Skin of body (tissue), 2 donors: ENCODE results near the gene ABCF2. TPM values are rescaled to one million over a fixed set of nuclear protein-coding genes. Genes with fewer than 3 reads are reported as not detected.

Experiments
- DNase-seq: peaks from one replicate; lab custom pipeline; 2025; lab: John Stamatoyannopoulos, UW
- total RNA-seq: library from RNA; depleted of rRNA; stranded (reverse); fragments of >200 nt; gene quantifications from one replicate; pipeline ENCODE4 v1.2.3, GENCODE V29; 2014

The ABCF2 gene
- 16.7 TPM for total RNA-seq

DNA sequence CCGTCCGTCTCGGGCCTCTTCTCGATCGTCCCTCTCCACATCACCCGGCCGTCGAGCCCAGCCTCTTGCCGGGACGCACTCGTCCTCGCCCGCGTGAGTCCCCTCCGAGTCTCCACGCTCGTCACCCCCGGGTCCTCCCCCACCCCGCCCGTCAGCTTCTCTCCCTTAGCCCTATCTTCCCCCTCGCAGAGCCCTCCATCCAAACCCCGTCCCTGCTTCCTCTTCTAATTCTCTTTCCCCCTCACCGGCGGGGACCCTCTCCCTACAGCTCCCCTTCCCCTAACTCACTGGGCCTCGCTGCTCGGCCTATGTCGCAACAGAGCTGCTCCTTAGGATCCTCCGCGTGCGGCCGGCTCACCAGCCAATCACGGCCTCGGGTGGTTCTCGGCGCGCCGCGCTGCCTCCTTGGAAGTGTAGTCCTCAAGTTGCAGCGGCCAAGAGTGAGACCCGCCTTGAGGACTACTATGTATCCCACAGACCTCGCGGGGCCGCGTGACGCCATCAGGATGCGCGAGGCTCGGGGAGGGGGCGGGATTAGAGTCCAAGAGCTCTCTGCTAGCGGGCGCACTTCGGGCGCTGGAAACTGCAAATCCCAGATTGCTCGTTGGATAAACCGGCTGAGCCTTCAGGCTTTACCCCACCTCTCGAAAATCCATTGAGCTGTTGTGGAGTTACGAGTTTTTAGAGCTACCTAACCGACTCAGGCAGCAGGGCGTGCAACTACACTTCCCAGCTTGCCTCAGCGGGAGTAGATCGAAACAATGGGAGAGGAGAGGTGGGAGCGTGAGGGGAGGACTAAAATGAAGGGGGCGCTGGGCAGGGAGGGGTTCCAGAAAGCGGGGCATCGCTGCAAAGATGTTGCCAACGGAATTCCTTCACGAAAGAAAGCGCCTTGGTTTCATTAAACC is at the start of gene ABCF2:
Gene ABCF2 (minus strand): TSS at position 331 of the 908 bp plus-strand sequence. CDS start 747 bp downstream, outside the sequence.
- peak; percentile 99 for DNase-seq

DNA sequence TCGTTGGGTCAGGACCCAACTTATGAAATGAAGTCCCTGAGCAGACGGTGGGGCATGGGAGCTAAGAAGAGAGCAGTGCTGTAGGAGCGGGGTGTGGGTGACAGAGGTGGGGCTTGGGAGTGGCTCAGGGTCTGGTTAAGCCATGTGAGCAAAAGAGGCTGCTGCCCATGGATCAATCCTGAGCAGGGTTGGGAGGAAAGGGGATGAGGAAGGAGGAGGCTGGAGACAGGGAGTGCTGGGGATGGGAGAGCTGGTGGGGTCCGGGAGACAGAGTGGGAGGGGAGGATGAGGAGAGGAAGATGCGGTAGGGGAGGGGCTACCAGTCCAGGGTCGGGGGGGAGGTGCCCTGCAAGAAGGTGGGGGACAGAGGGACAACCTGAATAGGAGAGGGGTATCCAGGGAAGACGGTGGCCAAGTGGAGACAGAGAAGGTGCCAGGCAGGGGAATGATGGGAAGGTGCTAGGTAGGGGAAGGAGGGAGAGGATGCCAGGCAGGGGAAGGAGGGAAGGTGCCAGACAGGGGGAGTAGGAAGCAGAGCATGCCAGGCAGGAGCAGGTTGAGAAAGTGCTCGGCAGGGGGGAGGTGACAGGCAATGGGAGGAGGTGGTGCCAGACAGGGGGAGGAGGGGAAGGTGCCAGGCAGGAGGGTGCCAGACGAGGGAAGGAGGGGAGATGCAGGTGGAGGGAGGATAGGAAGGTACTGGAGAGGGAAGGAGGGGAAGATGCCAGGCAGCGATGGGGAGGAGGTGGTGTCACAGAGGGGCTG is 49.0 kb upstream of the ABCF2 start:
- DNase-seq, result no peak

DNA sequence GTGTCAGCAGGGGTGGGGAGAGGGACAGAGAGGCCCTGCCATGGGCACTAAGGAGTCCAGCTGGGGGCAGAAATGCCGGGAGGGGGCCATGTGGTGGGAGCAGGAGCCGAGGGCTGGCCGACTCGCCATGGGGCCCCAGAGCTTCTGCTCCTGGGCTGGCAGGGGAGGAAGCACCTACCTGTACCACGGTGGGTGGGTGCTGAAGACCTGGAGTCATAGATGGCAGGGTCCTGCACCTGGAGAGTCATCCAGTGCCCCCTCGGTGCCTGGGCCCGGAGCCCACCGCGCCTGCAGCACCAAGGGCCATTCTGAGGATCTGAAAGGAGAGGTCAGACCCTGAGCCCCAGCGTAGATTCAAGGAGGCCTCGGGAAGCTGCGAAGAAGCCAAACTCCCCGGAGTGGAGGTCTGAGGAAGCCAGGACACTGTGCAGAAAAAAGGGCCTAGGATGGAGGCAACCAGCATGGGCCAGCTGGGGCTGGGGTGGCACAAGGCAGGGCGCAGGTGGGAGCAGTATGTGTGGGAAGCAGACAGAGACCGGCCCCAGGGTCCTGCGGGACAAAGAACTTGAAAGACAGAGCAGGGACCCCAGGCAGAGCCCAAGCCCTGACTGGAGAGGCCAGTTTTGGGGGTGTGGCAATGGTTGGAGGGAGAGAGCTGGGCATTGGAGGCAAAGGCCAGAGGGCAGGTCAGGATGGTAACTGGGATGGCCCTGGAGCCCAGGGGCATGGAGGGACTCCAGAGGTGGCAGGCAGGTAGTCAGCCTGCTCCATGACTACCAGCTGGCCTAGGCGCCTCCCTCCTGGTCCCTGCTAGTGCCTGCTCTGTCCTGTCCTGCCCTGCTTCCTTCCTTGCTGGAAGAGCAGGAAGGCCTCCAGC is 48.2 kb upstream of the ABCF2 start:
- DNase-seq, result no peak

DNA sequence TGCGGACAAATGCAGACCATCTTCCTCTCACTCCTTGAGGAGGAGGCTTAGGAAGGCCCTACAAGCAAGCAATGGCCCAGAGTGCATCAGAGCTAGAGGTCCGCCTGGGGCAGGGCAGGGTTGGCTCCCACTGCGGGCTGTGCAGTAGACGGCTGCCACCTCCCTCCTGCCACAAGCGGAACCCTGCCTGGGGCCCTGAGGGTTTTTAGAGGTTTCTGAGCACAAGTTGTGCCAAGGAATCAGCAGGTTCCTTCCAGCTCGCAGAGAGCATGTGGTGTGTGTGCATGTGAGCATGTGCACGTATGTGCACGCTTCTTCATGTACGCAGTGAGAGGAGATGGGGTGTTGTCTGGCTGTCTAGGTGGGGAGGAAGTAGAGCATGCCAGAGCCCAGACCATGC is 47.4 kb upstream of the ABCF2 start:
- DNase-seq, result no peak

DNA sequence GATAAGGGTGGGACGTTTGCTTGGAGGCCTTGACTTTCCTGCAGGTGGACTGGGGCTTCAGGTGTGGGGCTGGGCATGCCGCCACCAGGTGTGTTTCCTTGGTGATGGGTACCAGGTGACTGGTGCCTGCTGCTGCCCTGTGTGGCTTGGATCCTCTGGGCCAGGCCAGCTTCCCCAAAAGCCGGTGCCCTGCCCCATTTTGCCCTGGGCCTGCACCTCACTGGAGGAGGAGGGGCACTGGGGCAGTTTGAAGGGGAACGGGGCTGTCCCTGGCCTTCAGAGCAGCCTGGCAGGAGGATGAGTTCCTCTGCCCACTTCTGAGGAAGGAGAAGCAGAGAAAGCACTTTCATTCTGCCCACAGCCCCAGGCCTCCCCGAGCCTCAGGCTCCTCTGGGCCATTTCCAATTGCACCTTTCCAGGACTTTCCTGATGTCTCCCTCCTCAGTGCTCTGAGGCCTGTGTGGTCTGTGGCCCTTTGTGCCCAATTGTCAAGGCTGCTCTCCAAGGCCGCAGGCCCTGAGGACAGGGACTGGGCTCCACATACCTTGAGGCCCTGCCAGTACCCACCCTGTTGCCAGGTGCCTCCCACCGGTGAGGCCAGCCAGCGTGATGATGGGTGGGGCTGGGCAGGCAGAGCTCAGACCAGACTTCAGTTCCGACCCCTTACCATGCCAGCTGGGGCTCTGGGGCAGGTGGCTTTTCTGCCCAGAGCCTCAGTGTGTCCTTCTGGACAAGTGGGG is 46.8 kb upstream of the ABCF2 start:
- DNase-seq, result no peak

DNA sequence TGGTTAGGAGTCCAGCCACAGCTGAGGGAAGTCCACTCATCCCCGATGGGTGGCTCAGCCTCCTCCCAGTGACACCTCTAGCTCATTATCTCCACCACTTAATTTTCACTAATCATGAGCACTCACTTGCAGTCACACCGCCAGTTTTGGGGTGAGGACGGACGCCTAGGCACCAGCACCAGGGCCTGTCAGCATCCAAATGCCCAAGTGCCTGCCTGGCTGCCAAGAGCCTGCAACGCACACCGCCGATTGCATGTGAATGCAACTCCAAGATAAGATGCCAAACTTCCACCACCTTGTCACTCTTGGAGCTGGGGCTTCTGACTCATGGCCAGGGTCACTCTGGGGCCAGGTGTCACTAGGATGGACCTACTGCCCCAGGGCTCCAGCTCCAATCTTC is 45.9 kb upstream of the ABCF2 start:
- no peak for DNase-seq

DNA sequence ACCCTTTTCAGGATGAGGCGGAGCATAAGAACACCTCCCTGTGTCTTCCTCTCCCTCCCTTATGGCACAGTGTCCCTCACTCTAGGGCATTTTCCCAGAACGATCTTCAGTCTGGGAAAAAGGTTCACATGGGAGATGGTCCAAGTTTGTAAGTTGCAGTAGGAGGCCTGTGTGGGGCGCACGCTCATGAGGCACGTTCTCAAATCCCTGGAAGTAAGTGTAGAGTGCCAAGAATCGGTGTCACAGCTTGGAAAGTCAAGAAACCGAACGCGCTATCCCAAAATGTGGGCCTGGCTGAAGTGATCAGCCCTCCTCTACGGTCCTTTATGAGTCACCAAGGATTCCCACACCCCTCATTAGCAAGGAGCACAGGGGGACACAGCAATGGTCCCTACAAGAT is 45.4 kb upstream of the ABCF2 start:
- no peak for DNase-seq

DNA sequence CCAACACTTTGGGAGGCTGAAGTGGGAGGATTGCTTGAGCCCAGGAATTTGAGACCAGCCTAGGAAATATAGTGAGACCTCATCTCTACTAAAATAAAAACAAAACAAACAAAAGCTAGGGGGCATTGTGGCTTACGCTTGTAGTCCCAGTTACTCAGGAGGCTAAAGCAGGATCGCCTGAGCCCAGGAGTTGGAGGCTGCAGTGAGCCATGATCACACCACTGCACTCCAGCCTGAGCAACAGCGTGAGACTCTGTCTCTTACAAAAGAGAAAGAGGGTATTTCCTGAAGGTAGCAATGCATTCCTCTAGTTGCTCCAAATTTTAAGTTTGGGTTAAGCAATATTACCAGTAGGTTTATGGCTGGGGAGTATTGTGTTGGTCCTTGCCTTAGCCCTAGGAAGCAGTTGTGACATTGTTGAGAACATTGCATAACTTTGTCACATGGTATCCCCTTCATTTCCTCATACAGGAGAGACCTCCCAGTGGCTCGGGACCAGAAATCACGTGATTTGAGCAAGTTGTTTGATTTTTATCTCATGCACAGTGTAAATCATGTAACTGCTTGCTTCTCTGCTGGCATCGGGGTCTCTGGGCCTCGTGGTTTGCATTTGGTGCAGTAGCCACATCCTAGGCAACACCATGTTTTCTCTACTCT is 44.8 kb upstream of the ABCF2 start:
- peak; percentile 12 for DNase-seq

DNA sequence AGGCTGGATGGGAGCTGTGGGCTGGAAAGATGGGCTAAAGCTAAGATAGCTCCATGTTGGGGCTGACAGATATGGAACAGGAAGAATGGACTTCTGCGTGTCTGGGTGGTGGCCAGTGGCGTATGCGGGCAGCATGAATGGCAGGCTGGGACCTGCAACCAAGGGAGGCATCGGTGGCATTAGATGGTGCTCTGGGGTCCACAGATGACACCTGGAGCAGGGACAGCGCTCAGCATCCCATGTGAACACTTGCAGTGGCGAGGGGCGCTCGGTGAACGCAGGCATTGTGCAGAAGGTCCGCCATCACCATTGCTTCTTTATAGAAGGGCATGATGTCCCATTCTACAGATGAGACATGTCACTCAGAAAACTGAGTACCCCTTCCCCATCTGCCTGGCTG is 42.5 kb upstream of the ABCF2 start:
- no peak for DNase-seq

DNA sequence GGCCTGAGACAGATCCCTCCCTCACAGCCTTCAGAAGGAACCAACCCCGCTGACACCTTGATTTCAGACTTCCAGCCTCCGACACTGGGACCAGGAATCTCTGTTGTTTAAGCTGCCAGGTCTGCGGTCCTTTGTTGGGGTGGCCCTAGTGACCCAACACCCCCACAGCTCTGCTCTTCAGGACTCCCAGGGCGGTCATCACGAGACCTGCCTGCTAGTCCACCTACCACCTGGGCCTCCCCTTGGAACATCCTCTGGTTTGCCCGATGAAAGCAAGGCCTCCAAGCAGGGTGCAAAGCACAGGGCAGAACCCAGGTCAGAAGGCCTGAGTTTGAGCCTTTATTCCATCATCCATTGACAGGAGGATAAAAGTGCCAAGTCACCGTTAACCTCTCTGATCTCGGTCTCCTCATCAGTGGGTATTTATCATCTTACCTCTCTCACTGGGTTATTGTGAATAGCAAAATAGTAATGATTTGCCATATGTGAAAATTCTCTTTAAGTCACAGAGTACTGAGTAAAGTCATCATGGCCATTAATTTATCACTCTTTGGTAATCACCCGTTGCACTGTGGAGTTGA is 38.4 kb upstream of the ABCF2 start:
- no peak for DNase-seq

DNA sequence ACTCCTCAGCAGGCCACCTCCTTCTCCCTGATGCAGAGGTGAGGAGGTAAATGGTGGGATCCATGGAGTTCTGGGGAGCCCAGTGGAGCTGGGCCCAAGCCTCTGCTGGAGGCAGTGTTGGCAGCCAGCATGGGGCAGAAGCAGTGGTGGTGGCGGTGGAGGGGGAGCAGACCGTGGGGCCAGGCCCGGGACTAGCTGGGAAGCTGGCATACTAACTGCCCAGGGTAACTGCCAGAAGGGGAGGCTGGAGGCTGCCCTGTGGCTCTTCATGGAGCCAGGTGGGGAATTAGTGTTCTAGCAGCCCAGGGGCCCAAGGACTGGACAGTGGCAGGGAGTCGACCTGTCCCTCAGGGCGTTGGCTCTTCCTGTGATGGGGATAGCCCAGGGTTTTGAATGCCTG is 37.6 kb upstream of the ABCF2 start:
- DNase-seq, result no peak

DNA sequence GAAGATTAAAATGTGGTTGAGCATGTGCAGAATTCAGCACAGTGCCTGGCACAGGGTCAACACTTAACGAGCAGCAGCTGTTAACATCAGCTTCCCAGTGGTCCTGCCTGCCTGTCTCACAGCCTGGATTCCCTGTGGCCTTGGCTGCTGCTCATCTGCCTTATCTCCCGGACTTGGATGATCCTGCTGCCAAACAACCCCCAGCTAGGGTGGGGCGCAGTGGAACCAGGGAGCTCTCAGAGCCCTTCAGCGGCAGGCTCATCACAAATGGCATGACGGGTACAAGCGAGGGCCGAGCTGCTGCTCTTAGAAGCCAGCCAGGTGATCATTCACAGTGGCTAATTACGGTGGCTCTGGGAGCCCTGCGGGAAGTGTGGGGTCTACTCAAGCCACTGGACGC is 34.5 kb upstream of the ABCF2 start:
- peak; percentile 5 for DNase-seq

DNA sequence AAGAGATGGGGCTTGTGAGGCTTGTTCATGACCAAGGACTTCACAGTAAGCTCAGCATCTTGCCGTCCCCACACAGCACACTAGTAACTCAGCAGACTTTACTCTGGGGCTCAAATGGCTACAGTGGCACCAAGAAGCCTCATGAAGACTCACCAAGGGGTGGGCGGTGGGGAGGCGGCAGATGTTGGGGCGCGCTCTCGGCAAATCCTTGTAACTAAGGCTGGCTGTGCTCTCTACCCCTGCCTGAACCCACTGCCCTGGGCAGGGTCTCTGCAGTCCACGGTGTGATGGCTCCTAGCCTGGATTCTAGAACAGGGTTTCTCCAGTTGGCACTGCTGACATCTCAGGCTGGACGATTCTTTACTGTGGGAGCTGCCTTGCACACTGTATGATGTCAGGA is 33.9 kb upstream of the ABCF2 start:
- no peak for DNase-seq

DNA sequence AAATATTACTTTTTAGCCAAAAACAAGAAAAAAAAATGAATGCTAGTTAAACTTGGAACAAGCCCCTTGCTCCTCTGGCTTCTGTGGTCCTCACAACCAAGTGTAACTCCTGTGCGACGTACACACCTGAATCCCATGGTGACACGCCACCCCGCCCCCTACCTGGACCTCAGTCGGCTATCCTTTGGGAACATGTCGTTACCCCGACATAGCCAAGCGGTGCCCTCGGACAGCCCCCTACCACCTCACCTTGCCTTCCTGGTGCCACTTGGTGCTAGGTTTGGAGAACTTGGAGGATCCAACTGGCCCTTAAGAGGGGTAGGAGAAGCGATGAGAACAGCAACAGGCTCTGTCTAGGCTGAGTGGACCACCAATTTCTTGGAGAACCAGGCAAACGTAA is 33.5 kb upstream of the ABCF2 start:
- DNase-seq, result no peak

DNA sequence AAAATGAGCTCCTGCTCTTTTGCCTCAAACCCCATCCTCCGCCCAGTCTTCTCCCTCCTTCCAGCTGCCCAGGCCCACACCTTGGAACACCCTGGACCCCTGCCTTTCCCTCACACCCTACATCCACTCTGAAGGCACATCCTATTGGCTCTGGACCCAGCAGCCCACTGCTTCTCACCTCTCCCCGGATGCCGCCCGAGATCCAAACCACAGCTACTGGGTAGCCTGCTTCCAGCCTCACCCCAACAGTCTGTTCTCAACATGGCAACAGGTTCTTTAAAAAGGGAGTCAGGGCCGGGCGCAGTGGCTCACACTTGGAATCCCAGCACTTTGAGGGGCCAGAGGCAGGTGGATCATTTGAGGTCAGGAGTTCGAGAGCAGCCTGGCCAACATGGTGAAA is 31.0 kb upstream of the ABCF2 start:
- no peak for DNase-seq

DNA sequence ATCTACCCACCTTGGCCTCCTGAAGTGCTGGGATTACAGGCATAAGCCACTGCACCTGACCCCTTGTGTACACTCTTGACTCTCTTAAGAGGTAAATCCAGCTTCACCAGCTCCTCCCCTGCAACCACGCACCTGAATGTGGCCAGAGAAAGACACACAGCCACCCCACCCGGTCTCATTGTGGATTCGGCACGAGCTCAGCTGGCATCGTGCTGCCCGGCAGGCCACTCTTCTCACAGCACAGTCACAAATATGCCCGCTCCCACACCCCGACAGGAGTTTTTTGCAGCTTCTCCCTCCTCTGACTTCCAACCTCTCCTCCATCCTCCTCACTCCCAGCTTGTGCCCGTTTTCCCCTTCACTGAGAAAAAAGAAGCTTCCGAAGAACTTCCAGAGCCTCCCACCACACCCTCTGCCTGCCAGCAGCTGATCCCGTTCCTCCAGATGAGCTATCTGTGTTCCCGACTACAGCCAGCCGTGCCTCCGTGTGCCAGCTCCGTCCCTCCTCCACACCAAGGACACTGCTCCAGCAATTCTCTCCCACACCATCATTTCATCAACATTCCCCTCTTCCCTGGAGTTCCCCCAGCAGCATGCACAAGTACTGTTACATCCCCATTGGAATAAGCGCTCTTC is 29.5 kb upstream of the ABCF2 start:
- DNase-seq, result no peak

DNA sequence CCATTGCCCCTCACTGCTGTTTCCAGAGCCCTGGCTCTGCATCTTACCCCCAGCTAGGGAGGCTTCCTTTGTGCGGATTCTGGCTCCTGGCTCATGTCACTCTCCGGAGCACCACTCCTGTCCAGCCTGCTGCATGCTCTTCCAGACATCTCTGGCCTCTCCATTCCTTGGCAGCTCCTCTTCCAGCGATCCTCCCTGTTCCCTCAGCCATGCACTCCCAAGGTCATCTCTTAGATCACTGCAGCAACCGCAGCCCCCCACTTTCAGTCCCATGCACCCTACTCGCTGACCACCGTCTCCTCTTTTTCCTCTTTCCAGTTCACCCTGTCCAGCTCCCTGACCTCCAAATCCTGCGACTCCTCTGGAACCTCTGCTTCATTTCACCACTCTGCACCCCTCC is 28.4 kb upstream of the ABCF2 start:
- no peak for DNase-seq

DNA sequence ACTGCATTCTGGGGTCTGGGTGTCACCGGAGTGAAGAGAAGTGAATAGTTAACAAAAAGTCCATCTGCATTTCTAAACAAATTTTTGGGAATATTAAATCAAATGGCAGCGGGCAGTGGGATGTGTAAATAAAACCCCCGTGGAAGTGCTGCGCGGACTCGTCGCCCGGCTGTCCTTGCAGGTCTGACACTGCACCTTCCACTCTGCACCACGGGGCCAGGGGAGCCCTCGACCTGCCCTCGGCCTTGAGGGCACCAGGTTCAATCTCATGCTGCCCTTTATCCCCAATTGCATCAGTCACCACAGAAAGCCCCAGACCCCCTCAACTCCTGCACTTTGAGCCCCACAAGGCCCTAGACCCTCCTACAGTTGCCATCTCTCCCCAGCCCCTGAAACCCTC is 27.8 kb upstream of the ABCF2 start:
- no peak for DNase-seq

DNA sequence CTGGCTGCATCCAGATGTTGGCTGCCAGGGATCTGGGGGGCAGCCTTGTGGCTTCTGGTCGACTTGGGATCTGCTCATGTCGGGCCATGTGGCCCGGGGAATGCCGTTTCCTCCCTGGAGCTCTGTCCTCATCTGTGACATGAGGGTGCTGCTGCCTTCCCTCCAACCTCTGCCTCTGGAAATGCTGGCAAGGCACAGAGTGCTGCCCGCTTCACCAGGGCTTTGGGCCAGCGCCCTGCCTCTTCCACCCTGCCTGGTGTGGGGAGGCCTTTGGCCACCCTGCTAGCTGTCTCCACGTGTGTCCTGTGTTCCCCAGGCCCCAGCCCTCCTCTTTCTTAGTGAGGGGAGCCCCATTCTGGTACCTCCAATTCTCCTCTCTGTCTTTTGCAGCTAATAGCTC is 27.3 kb upstream of the ABCF2 start:
- no peak for DNase-seq
